CD8-positive, alpha-beta memory T cell (primary cell): ENCODE data around the gene THAP12. TPM values are rescaled to one million over a fixed set of nuclear protein-coding genes. Genes with fewer than 3 reads are reported as not detected.

Experiments
- CTCF ChIA-PET: fragments of 350-600 bp; sonication (Branson Sonifier 250); formaldehyde crosslinking; loops from one replicate; lab custom pipeline; 2021; ENCODE audit warnings: antibody characterized with exemption; lab: Charles Lee
- POLR2A ChIA-PET: fragments of 350-600 bp; sonication (Branson Sonifier 250); formaldehyde crosslinking; loops from one replicate; lab custom pipeline; 2021; ENCODE audit warnings: antibody characterized with exemption; lab: Charles Lee
- DNase-seq, 5 donors: peaks; one replicate each; pipeline versions ENCODE4 v3.0.0 to v3.0.0-alpha.2; 2020 to 2022; ENCODE audit warnings: mixed read lengths in 1 of 5
- H3K27ac ChIP-seq: one replicate; pipeline ENCODE4 v1.7.0; 2013; ENCODE audit warnings: low read depth, mild to moderate bottlenecking, low read length, moderate library complexity
- H3K27me3 ChIP-seq: 2 replicates; pipeline ENCODE4 v1.7.0; 2013; ENCODE audit warnings: low read length, mild to moderate bottlenecking; ENCODE audit not compliant: insufficient read depth, poor library complexity, severe bottlenecking
- H3K36me3 ChIP-seq: 2 replicates; pipeline ENCODE4 v1.7.0; 2013; ENCODE audit warnings: mild to moderate bottlenecking, low read length, moderate library complexity; ENCODE audit not compliant: insufficient read depth
- H3K4me1 ChIP-seq: 2 replicates; pipeline ENCODE4 v1.7.0; 2013; ENCODE audit warnings: mild to moderate bottlenecking, low read length, moderate library complexity; ENCODE audit not compliant: insufficient read depth
- H3K4me3 ChIP-seq: 2 replicates; pipeline ENCODE4 v1.7.0; 2013; ENCODE audit warnings: mild to moderate bottlenecking, low read length
- H3K9me3 ChIP-seq: 2 replicates; pipeline ENCODE4 v1.7.0; 2013; ENCODE audit warnings: mild to moderate bottlenecking, low read length
- H3K27ac Mint-ChIP-seq, 8 donors: one replicate each; pipeline ENCODE4 v1.8.0; 2020 to 2021; ENCODE audit warnings: mixed read lengths in 8 of 8, mild to moderate bottlenecking in 6 of 8, inconsistent platforms in 3 of 8, moderate library complexity in 3 of 8
- H3K27me3 Mint-ChIP-seq, 2 donors: one replicate each; pipeline ENCODE4 v1.8.0; 2020 to 2021; ENCODE audit warnings: mixed read lengths in 2 of 2, mild to moderate bottlenecking in 1 of 2, moderate library complexity in 1 of 2
- H3K36me3 Mint-ChIP-seq, 3 donors: one replicate each; pipeline ENCODE4 v1.8.0; 2020 to 2021; ENCODE audit warnings: mixed read lengths in 3 of 3, inconsistent platforms in 1 of 3, mild to moderate bottlenecking in 1 of 3
- H3K4me1 Mint-ChIP-seq, 3 donors: one replicate each; pipeline ENCODE4 v1.8.0; 2020 to 2021; ENCODE audit warnings: mixed read lengths in 3 of 3, inconsistent platforms in 1 of 3, mild to moderate bottlenecking in 1 of 3
- H3K4me3 Mint-ChIP-seq, 7 donors: one replicate each; pipeline ENCODE4 v1.8.0; 2020 to 2021; ENCODE audit warnings: mixed read lengths in 7 of 7, mild to moderate bottlenecking in 6 of 7, moderate library complexity in 4 of 7, inconsistent platforms in 2 of 7
- H3K9me3 Mint-ChIP-seq, 5 donors: one replicate each; pipeline ENCODE4 v1.8.0; 2020 to 2022; ENCODE audit warnings: mixed read lengths in 5 of 5, mild to moderate bottlenecking in 3 of 5, moderate library complexity in 2 of 5, inconsistent platforms in 1 of 5
- polyA plus RNA-seq: library from polyadenylated mRNA; unstranded; fragments of 300-500 nt; fragmentation: Illumina TruSeq; gene quantifications from one replicate; pipeline ENCODE4 v1.2.3, GENCODE V29; 2021
- total RNA-seq, 2 experiments: library from RNA; stranded (reverse); gene quantifications; one replicate each; pipeline ENCODE4 v1.2.3, GENCODE V29; 2021

The THAP12 gene
- total RNA-seq (10 to 100 TPM; 73.4 to 74.2 TPM), polyA plus RNA-seq (77.8 TPM)

GRCh38 chr11:76380977-76381719, at the start of gene THAP12, which contains the start of gene GVQW3:
Gene THAP12, minus strand, starts transcription at chr11:76381132. Its CDS starts 296 bp downstream, at chr11:76380836.
Gene GVQW3, plus strand, starts transcription at chr11:76381323. Its CDS starts 506 bp downstream, at chr11:76381829.
- CTCF ChIA-PET = no interaction called here
- peak; percentile 94 to 99 (median 98) for DNase-seq
- no peaks in the 10 kb centered on the region for H3K9me3 Mint-ChIP-seq
- H3K4me1 Mint-ChIP-seq = peaks cover 60 to 68% (median 67%) of the 10 kb centered on the region in 3 donors
- H3K4me3 Mint-ChIP-seq = peak within 1 kb of the TSS; percentile 92 to 98 (median 96)
- peaks cover 0 to 2% of the 10 kb centered on the region in 2 donors for H3K27me3 Mint-ChIP-seq
- H3K27ac Mint-ChIP-seq = peak within 1 kb of the TSS; percentile 82 to 98 (median 96)
- no peaks in the 10 kb centered on the region for H3K27me3 ChIP-seq
- peaks cover 35% of the 10 kb centered on the region for H3K4me1 ChIP-seq
- H3K36me3 Mint-ChIP-seq = peaks cover 0 to 16% (median 7%) of the 10 kb centered on the region in 3 donors
- no peaks in the 10 kb centered on the region for H3K9me3 ChIP-seq
- H3K27ac ChIP-seq = peak within 1 kb of the TSS; percentile 69
- POLR2A ChIA-PET = no interaction called here
- no peaks in the 10 kb centered on the region for H3K36me3 ChIP-seq
- peak within 1 kb of the TSS; percentile 97 for H3K4me3 ChIP-seq

GRCh38 chr11:76426660-76427059, 45.7 kb upstream of the THAP12 start:
- no peak overlapping the region for H3K4me3 Mint-ChIP-seq
- Histone ChIP-seq H3K36me3 (no peaks in the 10 kb centered on the region), H3K4me1 (no peaks in the 10 kb centered on the region), H3K27ac (no peak overlapping the region), H3K9me3 (no peaks in the 10 kb centered on the region), H3K27me3 (no peaks in the 10 kb centered on the region), H3K4me3 (no peak overlapping the region)
- no peak for DNase-seq
- peaks cover 2% of the 10 kb centered on the region in 2 donors for H3K27me3 Mint-ChIP-seq
- no peaks in the 10 kb centered on the region for H3K9me3 Mint-ChIP-seq
- CTCF ChIA-PET = no interaction called here
- peaks cover 9 to 16% (median 13%) of the 10 kb centered on the region in 3 donors for H3K4me1 Mint-ChIP-seq
- H3K27ac Mint-ChIP-seq = no peak overlapping the region
- H3K36me3 Mint-ChIP-seq = no peaks in the 10 kb centered on the region
- POLR2A ChIA-PET = no interaction called here

GRCh38 chr11:76424891-76425290, 44.0 kb upstream of the THAP12 start:
- H3K27ac Mint-ChIP-seq = peak overlapping the region in 3 of 8 donors; percentile 11 to 14 (median 13)
- H3K4me3 Mint-ChIP-seq = peak overlapping the region in 1 of 7 donors; percentile 15
- no peak overlapping the region for H3K4me3 ChIP-seq
- no peaks in the 10 kb centered on the region for H3K9me3 ChIP-seq
- ChIA-PET POLR2A (no interaction called here), CTCF (no interaction called here)
- H3K27me3 Mint-ChIP-seq = peaks cover 2% of the 10 kb centered on the region in 2 donors
- no peak for DNase-seq
- no peaks in the 10 kb centered on the region for H3K9me3 Mint-ChIP-seq
- H3K27me3 ChIP-seq = no peaks in the 10 kb centered on the region
- H3K36me3 Mint-ChIP-seq = no peaks in the 10 kb centered on the region
- H3K27ac ChIP-seq = no peak overlapping the region
- H3K36me3 ChIP-seq = no peaks in the 10 kb centered on the region
- H3K4me1 Mint-ChIP-seq = peaks cover 9 to 16% (median 13%) of the 10 kb centered on the region in 3 donors
- no peaks in the 10 kb centered on the region for H3K4me1 ChIP-seq

- Histone ChIP-seq H3K4me3 (no peak overlapping the region), H3K27me3 (no peaks in the 10 kb centered on the region), H3K9me3 (no peaks in the 10 kb centered on the region), H3K27ac (no peak overlapping the region), H3K36me3 (no peaks in the 10 kb centered on the region), H3K4me1 (no peaks in the 10 kb centered on the region)
- Mint-ChIP-seq H3K4me1 (peaks cover 9 to 16% (median 13%) of the 10 kb centered on the region in 3 donors), H3K27ac (peak overlapping the region in 4 of 8 donors; percentile 6 to 68 (median 12)), H3K36me3 (no peaks in the 10 kb centered on the region), H3K4me3 (peak overlapping the region in 1 of 7 donors; percentile 56), H3K9me3 (no peaks in the 10 kb centered on the region), H3K27me3 (peaks cover 2% of the 10 kb centered on the region in 2 donors)
- POLR2A ChIA-PET = no interaction called here
- DNase-seq = no peak
- CTCF ChIA-PET = no interaction called here
Measured at GRCh38 chr11:76424379-76424778, 43.4 kb upstream of the THAP12 start.

- Histone ChIP-seq H3K27me3 (no peaks in the 10 kb centered on the region), H3K36me3 (no peaks in the 10 kb centered on the region), H3K4me3 (no peak overlapping the region), H3K4me1 (no peaks in the 10 kb centered on the region), H3K9me3 (no peaks in the 10 kb centered on the region), H3K27ac (no peak overlapping the region)
- Mint-ChIP-seq H3K36me3 (no peaks in the 10 kb centered on the region), H3K4me1 (peaks cover 7 to 12% (median 11%) of the 10 kb centered on the region in 3 donors), H3K27ac (no peak overlapping the region), H3K27me3 (peaks cover 0 to 20% of the 10 kb centered on the region in 2 donors), H3K9me3 (no peaks in the 10 kb centered on the region), H3K4me3 (peak overlapping the region in 1 of 7 donors; percentile 15)
- ChIA-PET CTCF (interaction anchor here (1.3 kb wide), 2 partner anchors 22 to 212 kb away, joined by 3 to 4 read pairs; no protein-coding TSS in a partner anchor), POLR2A (no interaction called here)
- DNase-seq = no peak
Measured at GRCh38 chr11:76419896-76420295, 39.0 kb upstream of the THAP12 start.

- Histone ChIP-seq H3K27ac (no peak overlapping the region), H3K9me3 (no peaks in the 10 kb centered on the region), H3K36me3 (no peaks in the 10 kb centered on the region), H3K27me3 (no peaks in the 10 kb centered on the region), H3K4me1 (no peaks in the 10 kb centered on the region), H3K4me3 (no peak overlapping the region)
- Mint-ChIP-seq H3K9me3 (no peaks in the 10 kb centered on the region), H3K4me3 (no peak overlapping the region), H3K27ac (no peak overlapping the region), H3K4me1 (no peaks in the 10 kb centered on the region), H3K36me3 (no peaks in the 10 kb centered on the region), H3K27me3 (peaks cover 4 to 31% of the 10 kb centered on the region in 2 donors)
- DNase-seq = no peak
- ChIA-PET POLR2A (interaction anchor here (0.6 kb wide), 1 partner anchor 340 kb away, joined by 5 read pairs; no protein-coding TSS in a partner anchor), CTCF (no interaction called here)
Measured at GRCh38 chr11:76415073-76415472, 34.1 kb upstream of the THAP12 start.

GRCh38 chr11:76410851-76411357, 30.0 kb upstream of the THAP12 start:
- Histone ChIP-seq H3K4me1 (no peaks in the 10 kb centered on the region), H3K27ac (no peak overlapping the region), H3K36me3 (no peaks in the 10 kb centered on the region), H3K27me3 (no peaks in the 10 kb centered on the region), H3K9me3 (no peaks in the 10 kb centered on the region), H3K4me3 (no peak overlapping the region)
- DNase-seq = no peak
- peaks cover 4 to 12% of the 10 kb centered on the region in 2 donors for H3K27me3 Mint-ChIP-seq
- no peak overlapping the region for H3K4me3 Mint-ChIP-seq
- ChIA-PET POLR2A (no interaction called here), CTCF (no interaction called here)
- H3K36me3 Mint-ChIP-seq = no peaks in the 10 kb centered on the region
- no peak overlapping the region for H3K27ac Mint-ChIP-seq
- H3K4me1 Mint-ChIP-seq = no peaks in the 10 kb centered on the region
- H3K9me3 Mint-ChIP-seq = no peaks in the 10 kb centered on the region
